SU-DHL-6 (cell line): Measurements from ENCODE around the gene GRM8.

Experiments used
- H2AFZ ChIP-seq: fragments of 200-600 bp; sonication (generic); 2 replicates; pipeline ENCODE4 v1.6.1; 2014; ENCODE audit warnings: low read depth, mild to moderate bottlenecking, moderate library complexity, mixed read lengths, antibody characterized with exemption, low read length; ENCODE audit not compliant: severe bottlenecking
- H3F3A ChIP-seq: fragments of 200-600 bp; shearing (Covaris generic); 2 replicates; pipeline ENCODE4 v1.6.0; 2016; ENCODE audit warnings: antibody characterized with exemption, mild to moderate bottlenecking; ENCODE audit not compliant: insufficient read depth
- H3K27ac ChIP-seq: fragments of 200-600 bp; sonication (generic); 2 replicates; pipeline ENCODE4 v1.5.1; 2016; ENCODE audit warnings: low read depth, mild to moderate bottlenecking, low read length, moderate library complexity, mixed read lengths
- H3K27me3 ChIP-seq: fragments of 200-600 bp; sonication (generic), shearing (Covaris generic); 2 replicates; pipeline ENCODE4 v1.6.0; 2014; ENCODE audit warnings: mild to moderate bottlenecking, low read length
- H3K36me3 ChIP-seq: fragments of 200-600 bp; sonication (generic); 2 replicates; pipeline ENCODE4 v1.6.1; 2014; ENCODE audit warnings: mild to moderate bottlenecking, low read length, mixed read lengths
- H3K4me2 ChIP-seq: fragments of 300-600, 200-600 bp; shearing (Covaris generic), sonication (generic); 2 replicates; pipeline ENCODE4 v1.6.0; 2014; ENCODE audit warnings: low read length, low read depth, mild to moderate bottlenecking; ENCODE audit not compliant: poor library complexity, severe bottlenecking
- H3K4me3 ChIP-seq: fragments of 200-600 bp; sonication (generic); 2 replicates; pipeline ENCODE4 v1.5.1; 2014; ENCODE audit warnings: antibody characterized with exemption, low read length, mild to moderate bottlenecking, mixed read lengths; ENCODE audit not compliant: insufficient read depth, poor library complexity, severe bottlenecking
- H3K79me2 ChIP-seq: fragments of 200-600 bp; sonication (generic); 2 replicates; pipeline ENCODE4 v1.6.1; 2014; ENCODE audit warnings: mild to moderate bottlenecking, low read length, moderate library complexity; ENCODE audit not compliant: insufficient read depth
- H3K9ac ChIP-seq: fragments of 200-600 bp; sonication (generic); 2 replicates; pipeline ENCODE4 v1.7.0; 2014; ENCODE audit warnings: mild to moderate bottlenecking, low read length
- H3K9me2 ChIP-seq: fragments of 200-600 bp; sonication (generic); replicated peaks from 2 replicates; pipeline ENCODE4 v1.6.1; 2014; ENCODE audit warnings: low read length; ENCODE audit not compliant: insufficient read depth
- H3K9me3 ChIP-seq: fragments of 200-600 bp; sonication (generic); 2 replicates; pipeline ENCODE4 v1.6.1; 2014; ENCODE audit warnings: low read length, mixed read lengths; ENCODE audit not compliant: insufficient read depth
- H4K20me1 ChIP-seq: fragments of 200-600 bp; sonication (generic); 2 replicates; pipeline ENCODE4 v1.6.1; 2014; ENCODE audit warnings: low read depth, mild to moderate bottlenecking, antibody characterized with exemption, low read length, moderate library complexity, mixed read lengths
- CTCF ChIP-seq: fragments of 200-600 bp; sonication (generic); IDR thresholded peaks from one replicate; pipeline ENCODE4 v1.5.1; 2017; ENCODE audit warnings: antibody characterized with exemption, mild to moderate bottlenecking, low read length, moderate library complexity; ENCODE audit not compliant: insufficient read depth, poor library complexity, severe bottlenecking
- EZH2phosphoT487 ChIP-seq: fragments of 200-600 bp; sonication (generic), shearing (Covaris generic); conservative IDR thresholded peaks from 2 replicates; pipeline ENCODE4 v1.6.1; 2018; ENCODE audit warnings: mild to moderate bottlenecking, antibody characterized with exemption, low read length, moderate library complexity, mixed read lengths

The GRM8 gene

DNA sequence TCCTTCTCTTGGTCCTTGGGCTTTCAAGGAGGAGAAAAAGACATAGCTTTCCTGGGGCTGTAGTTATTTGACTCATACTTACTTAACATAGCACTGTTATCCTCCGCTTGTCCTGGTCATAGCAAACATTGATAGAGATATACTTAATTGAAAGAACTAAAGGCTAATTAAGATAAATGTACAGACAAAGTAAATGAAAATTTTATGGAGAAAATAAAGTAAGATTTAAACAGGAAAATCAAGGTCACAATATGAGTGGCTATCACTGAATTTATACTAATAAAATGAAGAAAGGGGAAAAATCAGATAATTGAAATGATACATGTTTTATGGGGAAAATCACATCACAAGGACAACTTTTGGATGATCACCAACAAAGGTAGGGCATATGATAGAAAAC, 849.7 kb downstream of the GRM8 start:
- Histone ChIP-seq H3K79me2 (no peaks in the 10 kb centered on the region), H3K27me3 (no peaks in the 10 kb centered on the region), H3K9me2 (no peaks in the 10 kb centered on the region), H3K36me3 (no peaks in the 10 kb centered on the region), H3K27ac (no peak overlapping the region), H2AFZ (no peak overlapping the region), H4K20me1 (no peaks in the 10 kb centered on the region), H3K9ac (no peak overlapping the region), H3K4me3 (no peak overlapping the region), H3F3A (no peaks in the 10 kb centered on the region), H3K9me3 (no peaks in the 10 kb centered on the region), H3K4me2 (no peak overlapping the region)
- TF ChIP-seq EZH2phosphoT487: no peak
- TF ChIP-seq CTCF: no peak

DNA sequence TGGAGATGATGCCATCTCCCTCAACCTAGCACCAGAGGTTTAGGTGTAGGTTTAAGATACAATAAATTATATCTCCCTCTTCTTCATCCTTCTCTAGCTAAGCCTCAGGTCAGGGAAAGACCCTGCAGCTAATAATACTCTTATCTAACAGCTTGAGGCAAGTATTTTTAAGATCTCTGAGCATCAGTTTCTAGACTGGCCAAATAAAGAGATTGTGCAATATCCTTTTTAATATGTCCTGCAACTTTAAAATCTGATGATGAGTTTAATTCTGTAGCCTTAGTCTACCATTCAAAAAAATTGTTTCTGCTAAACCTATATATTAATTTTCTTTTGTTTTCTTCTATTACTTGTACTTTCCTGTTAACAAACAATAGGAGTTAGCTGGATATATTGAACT, 850.8 kb downstream of the GRM8 start:
- H3K79me2 ChIP-seq: no peaks in the 10 kb centered on the region
- H3K9ac ChIP-seq: no peak overlapping the region
- H3K27ac ChIP-seq: no peak overlapping the region
- H2AFZ ChIP-seq: no peak overlapping the region
- H3K4me2 ChIP-seq: no peak overlapping the region
- H3K9me3 ChIP-seq: no peaks in the 10 kb centered on the region
- no peaks in the 10 kb centered on the region for H3K9me2 ChIP-seq
- no peaks in the 10 kb centered on the region for H3K36me3 ChIP-seq
- no peak for TF ChIP-seq CTCF
- no peak for TF ChIP-seq EZH2phosphoT487
- no peak overlapping the region for H3K4me3 ChIP-seq
- H3F3A ChIP-seq: no peaks in the 10 kb centered on the region
- no peaks in the 10 kb centered on the region for H4K20me1 ChIP-seq
- no peaks in the 10 kb centered on the region for H3K27me3 ChIP-seq

GRCh38 chr7:126398851-126399529, 853.8 kb downstream of the GRM8 start:
- Histone ChIP-seq H3F3A (no peaks in the 10 kb centered on the region), H3K9me3 (no peaks in the 10 kb centered on the region), H3K9ac (no peak overlapping the region), H3K79me2 (no peaks in the 10 kb centered on the region), H3K9me2 (no peaks in the 10 kb centered on the region), H3K36me3 (no peaks in the 10 kb centered on the region), H3K27ac (no peak overlapping the region), H3K4me2 (no peak overlapping the region), H4K20me1 (no peaks in the 10 kb centered on the region), H3K27me3 (no peaks in the 10 kb centered on the region), H2AFZ (no peak overlapping the region), H3K4me3 (no peak overlapping the region)
- TF ChIP-seq EZH2phosphoT487 (no peak), CTCF (no peak)
